Nephron progenitor cell (in vitro differentiated cells): ENCODE measurements around the gene ZSCAN9.

Experiments used
- DNase-seq: peaks from one replicate; pipeline ENCODE4 v3.0.0; 2021
- H3K27ac Mint-ChIP-seq: 2 replicates; pipeline ENCODE4 v1.8.0; 2021; ENCODE audit warnings: mild to moderate bottlenecking, moderate library complexity, mixed read lengths
- H3K27me3 Mint-ChIP-seq: 2 replicates; pipeline ENCODE4 v1.8.0; 2021; ENCODE audit warnings: mild to moderate bottlenecking, low read depth, mixed read lengths; ENCODE audit not compliant: poor library complexity
- H3K36me3 Mint-ChIP-seq: 2 replicates; pipeline ENCODE4 v1.8.0; 2021; ENCODE audit warnings: low read depth, mixed read lengths
- H3K4me1 Mint-ChIP-seq: 2 replicates; pipeline ENCODE4 v1.8.0; 2021; ENCODE audit warnings: mixed read lengths
- H3K4me3 Mint-ChIP-seq: 2 replicates; pipeline ENCODE4 v1.8.0; 2021; ENCODE audit warnings: mild to moderate bottlenecking, moderate library complexity, mixed read lengths
- H3K9me3 Mint-ChIP-seq: 2 replicates; pipeline ENCODE4 v1.8.0; 2021; ENCODE audit warnings: mild to moderate bottlenecking, moderate library complexity, mixed read lengths
- TF ChIP-seq, protein P1 (sequence below): fragments of 200-600 bp; sonication (generic); IDR thresholded peaks from 2 replicates; pipeline ENCODE4 v1.5.0; 2021; ENCODE audit warnings: antibody characterized with exemption

ZSCAN9 gene

DNA sequence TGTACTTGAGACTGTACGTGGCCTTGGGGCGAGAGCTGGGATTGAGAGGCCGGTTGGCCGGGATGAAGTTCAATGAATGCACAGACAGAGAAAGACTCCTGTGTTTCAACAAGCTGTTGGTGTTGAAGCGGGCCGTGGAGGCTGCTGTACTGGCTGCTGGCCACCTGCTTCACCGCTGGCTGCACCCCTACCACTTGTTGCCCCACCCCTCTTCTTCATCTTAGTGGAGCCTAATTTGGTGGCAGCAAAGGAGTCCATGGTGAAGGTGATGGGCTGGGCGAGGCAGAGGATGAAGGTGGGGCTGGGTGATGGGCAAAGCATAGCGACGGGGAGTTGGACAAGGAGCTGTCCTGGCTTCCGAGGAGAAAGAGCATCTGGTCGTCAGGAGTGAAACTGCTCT lies 7.2 kb upstream of the ZSCAN9 start:
- Mint-ChIP-seq H3K27me3 (peaks cover 94% of the 10 kb centered on the region), H3K36me3 (no peaks in the 10 kb centered on the region), H3K4me1 (no peaks in the 10 kb centered on the region), H3K27ac (no peak overlapping the region), H3K9me3 (peaks cover 29% of the 10 kb centered on the region), H3K4me3 (peak overlapping the region; percentile 63)
- DNase-seq = no peak
- TF ChIP-seq, protein P1, sequence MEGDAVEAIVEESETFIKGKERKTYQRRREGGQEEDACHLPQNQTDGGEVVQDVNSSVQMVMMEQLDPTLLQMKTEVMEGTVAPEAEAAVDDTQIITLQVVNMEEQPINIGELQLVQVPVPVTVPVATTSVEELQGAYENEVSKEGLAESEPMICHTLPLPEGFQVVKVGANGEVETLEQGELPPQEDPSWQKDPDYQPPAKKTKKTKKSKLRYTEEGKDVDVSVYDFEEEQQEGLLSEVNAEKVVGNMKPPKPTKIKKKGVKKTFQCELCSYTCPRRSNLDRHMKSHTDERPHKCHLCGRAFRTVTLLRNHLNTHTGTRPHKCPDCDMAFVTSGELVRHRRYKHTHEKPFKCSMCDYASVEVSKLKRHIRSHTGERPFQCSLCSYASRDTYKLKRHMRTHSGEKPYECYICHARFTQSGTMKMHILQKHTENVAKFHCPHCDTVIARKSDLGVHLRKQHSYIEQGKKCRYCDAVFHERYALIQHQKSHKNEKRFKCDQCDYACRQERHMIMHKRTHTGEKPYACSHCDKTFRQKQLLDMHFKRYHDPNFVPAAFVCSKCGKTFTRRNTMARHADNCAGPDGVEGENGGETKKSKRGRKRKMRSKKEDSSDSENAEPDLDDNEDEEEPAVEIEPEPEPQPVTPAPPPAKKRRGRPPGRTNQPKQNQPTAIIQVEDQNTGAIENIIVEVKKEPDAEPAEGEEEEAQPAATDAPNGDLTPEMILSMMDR = no peak

DNA sequence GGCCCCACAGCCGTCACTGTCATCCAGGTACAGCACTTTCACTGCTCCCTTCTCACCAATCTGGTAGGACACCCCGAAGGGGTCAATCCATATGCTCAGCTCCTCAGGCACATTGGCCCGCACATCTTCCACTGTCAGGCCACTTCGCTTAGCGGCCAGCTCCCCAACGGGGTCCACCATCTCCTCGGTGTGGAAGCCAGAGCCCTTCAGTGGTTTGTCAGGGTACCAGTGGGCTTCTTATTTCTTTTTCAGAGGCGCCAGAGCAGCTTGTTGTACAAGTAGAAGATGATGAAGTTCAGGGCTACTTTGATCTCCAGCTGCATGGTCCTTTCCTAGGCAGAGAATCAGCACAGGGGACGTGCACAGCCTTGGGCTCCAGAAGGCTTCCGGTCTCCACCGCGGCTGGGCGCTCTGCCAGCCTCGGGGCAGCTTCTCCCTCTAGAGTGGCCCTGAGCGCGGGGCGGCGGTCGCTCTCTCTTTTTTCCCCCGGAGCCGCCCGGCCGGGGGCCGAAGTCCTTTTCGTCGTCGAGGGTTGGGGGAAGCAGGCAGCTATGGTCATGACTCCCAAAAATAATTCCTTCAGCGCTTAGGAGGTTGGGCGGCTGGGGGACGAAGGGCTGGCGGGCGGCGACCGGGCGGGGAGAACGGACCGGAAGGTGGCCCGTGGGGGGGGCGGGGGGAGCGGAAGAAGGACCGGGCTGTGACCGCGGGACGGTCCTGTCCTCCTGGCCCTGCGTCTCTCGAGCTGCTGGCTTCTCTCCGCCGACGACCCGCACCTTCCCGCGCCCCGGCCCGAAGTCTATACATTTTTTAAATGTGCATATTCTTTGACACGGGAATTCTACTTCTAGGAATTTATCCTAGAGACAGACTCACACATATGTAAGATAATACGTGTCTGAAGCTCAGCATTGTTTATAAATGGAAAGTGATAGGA lies 6.5 kb upstream of the ZSCAN9 start:
- Mint-ChIP-seq H3K4me3 (peak overlapping the region; percentile 81), H3K9me3 (peaks cover 29% of the 10 kb centered on the region), H3K4me1 (no peaks in the 10 kb centered on the region), H3K36me3 (no peaks in the 10 kb centered on the region), H3K27ac (no peak overlapping the region), H3K27me3 (peaks cover 94% of the 10 kb centered on the region)
- TF ChIP-seq, protein P1 = no peak
- peak; percentile 61 for DNase-seq

DNA sequence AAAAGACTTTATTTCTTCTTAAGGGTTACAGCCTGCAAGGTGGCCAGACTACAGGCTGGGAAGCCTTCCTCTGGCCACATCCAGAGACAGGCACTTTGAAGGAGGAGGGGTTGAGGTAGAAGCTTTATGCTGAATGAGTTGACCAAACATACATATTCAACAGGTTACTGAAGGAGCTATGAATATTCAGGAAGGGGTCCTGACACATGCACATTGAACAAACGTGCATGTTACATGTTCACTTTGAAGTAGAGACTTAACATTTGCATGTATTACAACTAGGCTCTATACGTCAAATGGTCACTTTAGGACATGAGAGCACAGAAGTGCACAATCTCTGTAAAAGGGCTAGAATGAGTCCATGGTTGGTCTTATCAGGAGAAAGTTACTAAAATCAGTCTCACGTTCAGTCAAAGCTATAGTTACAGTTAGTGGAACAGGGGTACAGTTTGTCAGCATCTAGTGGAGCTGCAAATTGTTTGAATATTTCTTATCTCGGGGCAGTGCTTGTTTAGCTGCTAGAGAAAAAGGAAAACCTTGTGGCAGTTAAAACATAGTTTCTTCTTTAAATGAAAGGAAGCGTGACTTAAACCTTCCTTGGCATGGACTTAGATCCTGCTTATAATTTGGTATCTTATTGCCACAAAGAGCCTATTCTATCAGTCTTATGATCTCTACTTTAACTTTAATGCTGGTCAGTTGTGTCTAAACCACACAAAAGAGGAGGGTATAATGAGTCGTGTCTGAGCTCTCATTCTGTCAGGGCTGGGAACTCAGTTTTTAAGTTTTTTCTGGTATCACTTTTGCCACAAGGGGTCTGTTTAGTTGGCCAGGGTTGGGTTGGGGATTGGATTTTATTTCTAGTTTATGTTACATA lies 4.6 kb upstream of the ZSCAN9 start:
- H3K27me3 Mint-ChIP-seq = peaks cover 88% of the 10 kb centered on the region
- H3K4me1 Mint-ChIP-seq = peaks cover 12% of the 10 kb centered on the region
- H3K9me3 Mint-ChIP-seq = peaks cover 29% of the 10 kb centered on the region
- peak overlapping the region; percentile 22 for H3K4me3 Mint-ChIP-seq
- TF ChIP-seq, protein P1 = no peak
- H3K36me3 Mint-ChIP-seq = no peaks in the 10 kb centered on the region
- no peak for DNase-seq
- no peak overlapping the region for H3K27ac Mint-ChIP-seq

DNA sequence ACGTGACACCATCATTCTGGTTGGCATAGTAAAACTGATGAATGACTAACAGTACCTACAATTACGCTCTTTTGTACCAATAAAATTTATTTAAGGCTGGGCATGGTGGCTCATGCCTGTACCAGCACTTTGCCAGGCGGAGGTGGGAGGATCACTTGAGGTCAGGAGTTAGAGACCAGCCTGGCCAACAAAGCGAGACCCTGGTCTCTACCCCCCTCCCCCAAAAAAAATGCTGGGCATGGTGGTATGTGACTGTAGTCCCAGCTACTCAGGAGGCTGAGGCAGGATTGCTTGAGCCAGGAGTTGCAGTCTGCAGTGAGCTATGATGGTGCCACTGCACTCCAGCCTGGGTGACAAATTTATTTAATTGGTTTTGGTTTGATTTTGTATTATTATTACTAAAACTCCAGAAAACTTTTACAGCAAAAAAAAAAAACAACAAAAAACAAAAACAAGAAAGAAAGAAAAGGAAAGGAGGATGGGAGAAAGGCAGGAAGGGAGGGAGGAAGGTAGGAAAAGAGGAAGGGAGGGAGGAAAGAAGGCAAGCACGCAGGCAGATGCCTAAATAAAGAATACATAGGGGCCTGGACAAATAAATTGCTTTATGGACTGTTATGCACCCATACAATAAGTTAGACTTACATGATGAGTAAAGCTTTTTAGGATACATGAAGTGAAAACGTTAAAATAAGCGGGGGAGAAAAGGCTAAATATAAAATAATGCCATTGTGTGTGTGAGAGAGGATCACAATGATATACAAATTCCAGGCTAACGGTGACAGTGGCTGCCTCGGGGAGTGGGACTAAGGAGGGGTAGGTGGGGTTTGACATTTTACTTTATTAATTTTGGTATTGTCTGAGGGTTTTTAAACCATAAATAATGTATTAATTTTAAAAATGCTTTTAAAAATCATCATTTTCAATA lies 682 bp upstream of the ZSCAN9 start:
- TF ChIP-seq, protein P1 = no peak
- Mint-ChIP-seq H3K4me3 (peak overlapping the region; percentile 99), H3K36me3 (peaks cover 25% of the 10 kb centered on the region), H3K27me3 (peaks cover 52% of the 10 kb centered on the region), H3K9me3 (peaks cover 9% of the 10 kb centered on the region), H3K4me1 (peaks cover 26% of the 10 kb centered on the region), H3K27ac (peak overlapping the region; percentile 89)
- DNase-seq = no peak

DNA sequence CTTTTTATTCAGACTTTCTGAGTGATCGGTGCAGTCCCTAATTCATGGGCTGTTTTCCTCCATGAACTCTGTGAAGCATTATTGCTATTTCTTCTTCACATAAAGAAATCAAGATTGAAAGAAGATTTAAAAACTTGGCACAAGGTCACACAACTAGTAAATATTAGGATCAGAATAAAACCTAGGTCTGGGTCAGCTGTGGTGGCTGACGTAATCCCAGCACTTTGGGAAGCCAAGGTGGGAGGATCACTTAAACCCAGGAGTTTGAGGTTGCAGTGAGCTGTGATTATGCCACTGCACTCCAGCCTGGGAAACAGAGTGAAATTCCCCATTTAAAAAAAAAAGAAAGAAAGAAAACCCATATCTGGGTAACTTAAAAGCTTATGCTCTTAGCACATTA lies 1.4 kb downstream of the ZSCAN9 start:
- TF ChIP-seq, protein P1 = no peak
- Mint-ChIP-seq H3K27me3 (peaks cover 31% of the 10 kb centered on the region), H3K36me3 (peaks cover 45% of the 10 kb centered on the region), H3K4me1 (peaks cover 26% of the 10 kb centered on the region), H3K9me3 (peaks cover 25% of the 10 kb centered on the region), H3K4me3 (peak overlapping the region; percentile 99), H3K27ac (no peak overlapping the region)
- DNase-seq = no peak
